ENCODE results near the gene MSRB1. TPM values are rescaled to one million over a fixed set of nuclear protein-coding genes. Genes with fewer than 3 reads are reported as not detected.

MSRB1 gene
- total and polyA plus RNA-seq, 2 of the 13 experiments (the other 11 are each of a cell fraction or from before 2014, with no cell fraction given) = 32.1 to 75.4 TPM

GRCh38 chr16:1959269-1960039, 16.5 kb upstream of the MSRB1 start, which contains the start of gene NDUFB10 (continued):
- TF ChIP-seq THAP7 (CRISPR knock-in tag; IDR thresholded peaks at IDR 0.05) (peak; percentile 77; the same call in 1 of the 2 replicates), ZNF704 (CRISPR knock-in tag; IDR thresholded peaks at IDR 0.05; ENCODE audit: borderline replicate concordance) (0 out of 2 replicates have a peak, but pooled peaks have one; percentile 36), TCF7L2 (IDR thresholded peaks at IDR 0.05; ENCODE audit: low read depth, low read length) (no peak), ZNF235 (CRISPR knock-in tag; IDR thresholded peaks at IDR 0.05; ENCODE audit: borderline replicate concordance) (peak; percentile 23; the same call in 1 of the 2 replicates), ZNF251 (CRISPR knock-in tag; IDR thresholded peaks at IDR 0.05) (no peak), ATAD3A (CRISPR knock-in tag; IDR thresholded peaks at IDR 0.05) (0 out of 2 replicates have a peak, but pooled peaks have one; percentile 16), FOXO1 (CRISPR knock-in tag; IDR thresholded peaks at IDR 0.05) (peak; percentile 42; the same call in 1 of the 2 replicates), ZNF567 (CRISPR knock-in tag; IDR thresholded peaks at IDR 0.05; ENCODE audit: borderline replicate concordance) (0 out of 2 replicates have a peak, but pooled peaks have one; percentile 23), NKX3-1 (CRISPR knock-in tag; IDR thresholded peaks at IDR 0.05) (0 out of 2 replicates have a peak, but pooled peaks have one; percentile 52), HINFP (CRISPR knock-in tag; IDR thresholded peaks at IDR 0.05; ENCODE audit: low read depth) (peak; percentile 87; the same call in 1 of the 2 replicates), ZNF773 (CRISPR knock-in tag; IDR thresholded peaks at IDR 0.05; ENCODE audit: borderline replicate concordance) (no peak; the same call in 1 of the 2 replicates), LRRFIP1 (CRISPR knock-in tag; conservative IDR thresholded peaks at IDR 0.05) (no peak), ZNF382 (CRISPR knock-in tag; IDR thresholded peaks at IDR 0.05; ENCODE audit: borderline replicate concordance) (no peak), ATF5 (CRISPR knock-in tag; IDR thresholded peaks at IDR 0.05; ENCODE audit: low read depth) (0 out of 2 replicates have a peak, but pooled peaks have one; percentile 56), ZNF121 (CRISPR knock-in tag; IDR thresholded peaks at IDR 0.05) (0 out of 2 replicates have a peak, but pooled peaks have one; percentile 15)
- TF ChIP-seq, protein P1, sequence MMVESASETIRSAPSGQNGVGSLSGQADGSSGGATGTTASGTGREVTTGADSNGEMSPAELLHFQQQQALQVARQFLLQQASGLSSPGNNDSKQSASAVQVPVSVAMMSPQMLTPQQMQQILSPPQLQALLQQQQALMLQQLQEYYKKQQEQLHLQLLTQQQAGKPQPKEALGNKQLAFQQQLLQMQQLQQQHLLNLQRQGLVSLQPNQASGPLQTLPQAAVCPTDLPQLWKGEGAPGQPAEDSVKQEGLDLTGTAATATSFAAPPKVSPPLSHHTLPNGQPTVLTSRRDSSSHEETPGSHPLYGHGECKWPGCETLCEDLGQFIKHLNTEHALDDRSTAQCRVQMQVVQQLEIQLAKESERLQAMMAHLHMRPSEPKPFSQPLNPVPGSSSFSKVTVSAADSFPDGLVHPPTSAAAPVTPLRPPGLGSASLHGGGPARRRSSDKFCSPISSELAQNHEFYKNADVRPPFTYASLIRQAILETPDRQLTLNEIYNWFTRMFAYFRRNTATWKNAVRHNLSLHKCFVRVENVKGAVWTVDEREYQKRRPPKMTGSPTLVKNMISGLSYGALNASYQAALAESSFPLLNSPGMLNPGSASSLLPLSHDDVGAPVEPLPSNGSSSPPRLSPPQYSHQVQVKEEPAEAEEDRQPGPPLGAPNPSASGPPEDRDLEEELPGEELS (CRISPR knock-in tag; IDR thresholded peaks at IDR 0.05) = no peak
- TF ChIP-seq, protein P2, sequence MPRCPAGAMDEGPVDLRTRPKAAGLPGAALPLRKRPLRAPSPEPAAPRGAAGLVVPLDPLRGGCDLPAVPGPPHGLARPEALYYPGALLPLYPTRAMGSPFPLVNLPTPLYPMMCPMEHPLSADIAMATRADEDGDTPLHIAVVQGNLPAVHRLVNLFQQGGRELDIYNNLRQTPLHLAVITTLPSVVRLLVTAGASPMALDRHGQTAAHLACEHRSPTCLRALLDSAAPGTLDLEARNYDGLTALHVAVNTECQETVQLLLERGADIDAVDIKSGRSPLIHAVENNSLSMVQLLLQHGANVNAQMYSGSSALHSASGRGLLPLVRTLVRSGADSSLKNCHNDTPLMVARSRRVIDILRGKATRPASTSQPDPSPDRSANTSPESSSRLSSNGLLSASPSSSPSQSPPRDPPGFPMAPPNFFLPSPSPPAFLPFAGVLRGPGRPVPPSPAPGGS (CRISPR knock-in tag; IDR thresholded peaks at IDR 0.05) = no peak; the same call in 1 of the 2 replicates

Data from HepG2 (cell line).